Measurements from ENCODE around the gene CGRRF1.

The CGRRF1 gene

DNA sequence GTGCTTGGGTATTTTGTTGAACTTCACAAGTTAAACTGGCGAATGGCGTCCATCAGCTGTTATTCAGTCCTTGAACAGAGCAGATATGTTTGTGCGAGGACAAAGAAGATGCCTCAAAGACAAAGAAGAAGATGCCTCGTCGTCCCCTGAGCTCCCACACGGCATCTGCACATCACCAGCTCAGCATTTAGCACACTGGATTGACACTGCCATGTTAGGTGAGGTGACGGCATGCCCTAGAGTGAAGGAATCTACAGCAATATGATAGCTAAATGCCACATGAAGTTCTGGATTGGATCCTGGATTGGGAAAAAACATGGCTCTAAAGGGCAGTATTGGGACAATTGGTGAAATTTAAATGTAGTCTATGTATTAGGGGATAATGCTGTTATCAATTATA is 72.6 kb downstream of the CGRRF1 start:
- DNase-seq, result no peak

DNA sequence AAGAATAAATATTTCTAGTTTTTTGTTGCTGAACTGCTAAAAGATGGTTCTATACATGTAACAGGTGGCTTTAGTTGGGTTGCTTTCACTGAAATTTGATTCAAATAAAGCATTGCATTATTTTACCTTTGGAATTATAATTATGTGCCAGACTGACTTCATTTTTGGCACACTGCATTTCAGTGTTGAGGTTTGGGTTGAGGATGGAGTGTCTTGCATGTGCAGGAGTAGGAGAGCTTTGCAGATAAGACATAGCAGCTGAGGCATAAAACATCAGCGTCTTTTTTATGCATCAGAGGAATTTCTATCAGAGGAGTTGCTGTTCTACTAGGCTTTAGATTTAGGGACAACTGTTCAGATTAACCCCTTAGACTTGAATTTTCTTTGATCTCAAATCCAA is 74.4 kb downstream of the CGRRF1 start:
- no peak for DNase-seq

DNA sequence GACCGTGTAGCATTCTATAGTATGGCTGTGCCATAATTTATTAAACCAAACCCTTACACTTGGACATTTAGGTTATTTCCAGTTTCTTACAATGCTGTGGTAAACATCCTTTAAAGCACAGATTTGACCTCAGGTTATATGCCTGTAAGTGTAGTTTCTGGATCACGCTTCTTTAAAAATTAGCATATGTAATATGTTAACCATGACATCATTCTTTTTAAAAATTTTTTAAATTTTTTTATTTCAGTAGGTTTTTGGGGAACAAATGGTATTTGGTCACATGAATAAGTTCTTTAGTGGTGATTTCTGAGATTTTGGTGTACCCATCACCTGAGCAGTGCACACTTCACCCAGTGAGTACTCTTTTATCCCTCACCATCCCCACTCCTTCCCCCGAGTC is 75.5 kb downstream of the CGRRF1 start:
- DNase-seq, result no peak
